NB4 (cell line): ENCODE data around the gene RSU1.

Source experiments
- DNase-seq: peaks from one replicate; pipeline ENCODE4 v3.0.0; 2010; ENCODE audit warnings: low read depth
- H3K4me3 ChIP-seq: one replicate; pipeline ENCODE4 v1.5.1; 2011; ENCODE audit warnings: mild to moderate bottlenecking, low read depth, low read length, moderate library complexity
- MYC ChIP-seq: IDR thresholded peaks from 2 replicates; pipeline ENCODE4 v1.6.1; 2011; ENCODE audit warnings: low read depth, low read length
- POLR2A ChIP-seq: IDR thresholded peaks from 2 replicates; pipeline ENCODE4 v1.6.1; 2011; ENCODE audit warnings: mild to moderate bottlenecking; ENCODE audit not compliant: insufficient read length; ENCODE audit errors: extremely low read depth
- TF ChIP-seq, protein P1 (sequence below): IDR thresholded peaks from one replicate; pipeline ENCODE4 v1.5.1; 2012; ENCODE audit warnings: low read depth, low read length
- TF ChIP-seq, protein P2 (sequence below): IDR thresholded peaks from 2 replicates; pipeline ENCODE4 v1.6.1; 2011; ENCODE audit warnings: low read depth, low read length

RSU1 gene

GRCh38 chr10:16817125-16818019 lies at the start of gene RSU1:
Gene RSU1, minus strand, starts transcription at chr10:16817424. Its CDS starts 343 bp downstream, at chr10:16817081.
- TF ChIP-seq, protein P1, sequence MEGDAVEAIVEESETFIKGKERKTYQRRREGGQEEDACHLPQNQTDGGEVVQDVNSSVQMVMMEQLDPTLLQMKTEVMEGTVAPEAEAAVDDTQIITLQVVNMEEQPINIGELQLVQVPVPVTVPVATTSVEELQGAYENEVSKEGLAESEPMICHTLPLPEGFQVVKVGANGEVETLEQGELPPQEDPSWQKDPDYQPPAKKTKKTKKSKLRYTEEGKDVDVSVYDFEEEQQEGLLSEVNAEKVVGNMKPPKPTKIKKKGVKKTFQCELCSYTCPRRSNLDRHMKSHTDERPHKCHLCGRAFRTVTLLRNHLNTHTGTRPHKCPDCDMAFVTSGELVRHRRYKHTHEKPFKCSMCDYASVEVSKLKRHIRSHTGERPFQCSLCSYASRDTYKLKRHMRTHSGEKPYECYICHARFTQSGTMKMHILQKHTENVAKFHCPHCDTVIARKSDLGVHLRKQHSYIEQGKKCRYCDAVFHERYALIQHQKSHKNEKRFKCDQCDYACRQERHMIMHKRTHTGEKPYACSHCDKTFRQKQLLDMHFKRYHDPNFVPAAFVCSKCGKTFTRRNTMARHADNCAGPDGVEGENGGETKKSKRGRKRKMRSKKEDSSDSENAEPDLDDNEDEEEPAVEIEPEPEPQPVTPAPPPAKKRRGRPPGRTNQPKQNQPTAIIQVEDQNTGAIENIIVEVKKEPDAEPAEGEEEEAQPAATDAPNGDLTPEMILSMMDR = no peak
- TF ChIP-seq, protein P2, sequence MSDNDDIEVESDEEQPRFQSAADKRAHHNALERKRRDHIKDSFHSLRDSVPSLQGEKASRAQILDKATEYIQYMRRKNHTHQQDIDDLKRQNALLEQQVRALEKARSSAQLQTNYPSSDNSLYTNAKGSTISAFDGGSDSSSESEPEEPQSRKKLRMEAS = peak; percentile 43
- TF ChIP-seq MYC (peak; percentile 58), POLR2A (peak; percentile 67)
- DNase-seq = peak; percentile 97
- peak within 1 kb of the TSS; percentile 87 for H3K4me3 ChIP-seq

DNA sequence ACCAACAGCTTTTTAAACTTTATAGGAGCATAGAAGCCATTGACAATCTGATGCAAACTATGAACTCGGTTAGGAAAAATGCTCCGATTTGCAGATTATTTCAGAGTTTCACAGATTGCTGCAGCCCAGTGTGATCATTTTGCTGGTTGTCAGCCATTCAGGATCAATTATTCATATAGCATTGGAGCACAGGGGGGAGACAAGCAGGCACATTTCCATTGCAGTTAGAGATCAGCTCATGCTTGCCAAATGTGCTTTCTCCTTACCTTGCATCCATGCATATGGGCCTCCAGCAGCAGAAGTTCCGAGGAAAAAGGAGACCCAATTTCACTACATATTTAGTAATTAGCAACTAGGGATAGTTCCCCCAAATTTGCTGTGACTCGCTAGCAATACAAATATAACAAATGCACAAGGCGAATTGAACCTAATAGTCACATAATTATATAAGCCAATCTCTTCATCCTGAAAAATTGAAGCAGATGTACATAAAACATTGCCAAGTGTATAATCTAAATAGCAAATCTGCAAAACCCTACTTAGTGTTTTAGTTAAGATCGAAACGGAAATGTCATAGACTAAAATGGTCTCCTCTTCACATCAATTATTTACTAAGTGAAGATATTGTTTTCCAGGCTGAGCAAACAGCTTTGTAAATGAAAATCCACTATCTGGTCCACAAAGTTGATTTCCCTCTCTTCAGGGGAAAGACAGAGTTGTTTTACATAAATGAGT lies 49.5 kb upstream of the RSU1 start:
- TF ChIP-seq, protein P1 = no peak
- TF ChIP-seq MYC = no peak
- TF ChIP-seq, protein P2 = no peak
- no peak for TF ChIP-seq POLR2A
- H3K4me3 ChIP-seq = no peak overlapping the region
- no peak for DNase-seq

- no peak for DNase-seq
Measured at GRCh38 chr10:16865766-16866165, 48.5 kb upstream of the RSU1 start.

DNA sequence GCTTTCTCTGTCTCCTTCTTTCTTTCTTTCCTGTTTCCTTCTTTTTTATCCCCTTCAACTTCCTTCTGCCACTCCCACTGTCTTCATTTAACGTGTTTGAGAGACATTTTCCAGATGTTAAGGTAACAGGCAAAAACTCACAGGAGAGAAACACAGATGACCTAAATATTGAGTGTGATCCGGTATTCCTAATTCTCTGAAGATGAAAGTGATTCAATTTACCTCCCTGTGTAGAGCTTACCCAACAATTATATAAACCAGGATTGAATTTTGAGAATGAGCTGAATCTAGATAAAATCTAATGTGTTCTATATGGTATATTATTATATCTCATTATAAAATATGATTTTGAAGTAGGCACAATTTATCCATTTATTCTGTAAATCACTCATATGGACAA lies 46.5 kb upstream of the RSU1 start:
- no peak overlapping the region for H3K4me3 ChIP-seq
- TF ChIP-seq, protein P1 = no peak
- TF ChIP-seq, protein P2 = no peak
- no peak for TF ChIP-seq POLR2A
- TF ChIP-seq MYC = no peak
- no peak for DNase-seq

More at GRCh38 chr10:16865766-16866165, 48.5 kb upstream of the RSU1 start:
- TF ChIP-seq MYC (no peak), POLR2A (no peak)
- TF ChIP-seq, protein P1 = no peak
- TF ChIP-seq, protein P2 = no peak
- H3K4me3 ChIP-seq = no peak overlapping the region

- TF ChIP-seq POLR2A (no peak), MYC (no peak)
- TF ChIP-seq, protein P1 = no peak
- TF ChIP-seq, protein P2 = no peak
- no peak overlapping the region for H3K4me3 ChIP-seq
- DNase-seq = no peak
Measured at GRCh38 chr10:16857419-16857818, 40.2 kb upstream of the RSU1 start.
